ENCODE measurements around the gene FASTKD1. TPM values are rescaled to one million over a fixed set of nuclear protein-coding genes. Genes with fewer than 3 reads are reported as not detected.

FASTKD1 gene
- polyA plus RNA-seq, 2 of the 4 experiments (the other 2 are of a cell fraction) = 28.1 to 52.9 TPM

- no peak for DNase-seq (ENCODE audit: low read depth in 1 of 2, low spot score in 1 of 2)
- ChIA-PET CTCF (interaction anchor here (0.8 kb wide), 1 partner anchor 111 kb away, joined by 3 read pairs; the partner anchor contains the start of gene BBS5), POLR2A (no interaction called here)
- ATAC-seq = no peak
- no peak for FAIRE-seq
- Histone ChIP-seq H3K4me1 (peaks cover 11% of the 10 kb centered on the region), H3K4me2 (no peak overlapping the region), H3K9me3 (no peaks in the 10 kb centered on the region), H3K4me3 (no peak overlapping the region), H3K27ac (no peak overlapping the region)
- no peak for TF ChIP-seq RCOR1 (IDR thresholded peaks at IDR 0.05; ENCODE audit: low read depth, low read length)
- 88% methylated on average over 8 of the region's 8 CpGs for WGBS (ENCODE audit: missing lambda C conversion rate)
Measured at GRCh38 chr2:169590804-169591203, 17.1 kb upstream of the FASTKD1 start.

- FAIRE-seq (no peak), ATAC-seq (no peak), DNase-seq (ENCODE audit: low read depth in 1 of 2, low spot score in 1 of 2) (no peak)
- POLR2A ChIA-PET = no interaction called here
- H3K4me3 ChIP-seq = peak overlapping the region; percentile 97
- CTCF ChIA-PET = interaction anchor here (1.3 kb wide), 1 partner anchor 13 kb away, joined by 3 read pairs; no protein-coding TSS in a partner anchor
- no peak for TF ChIP-seq HOXB13 (CRISPR knock-in tag; IDR thresholded peaks at IDR 0.05; ENCODE audit: low read depth)
- no peak for TF ChIP-seq NR3C1 (IDR thresholded peaks at IDR 0.05)
- TF ChIP-seq JUNB (IDR thresholded peaks at IDR 0.05) = no peak
- TF ChIP-seq USF2 (IDR thresholded peaks at IDR 0.05) = no peak
- no peak for TF ChIP-seq JUN (IDR thresholded peaks at IDR 0.05)
- TF ChIP-seq KDM1A (IDR thresholded peaks at IDR 0.05; ENCODE audit: low read depth) = no peak
- no peak for TF ChIP-seq CTCF (IDR thresholded peaks at IDR 0.05)
- no peak for TF ChIP-seq POLR2A (IDR thresholded peaks at IDR 0.05; ENCODE audit: low read length)
- TF ChIP-seq ESRRA (IDR thresholded peaks at IDR 0.05; ENCODE audit: borderline replicate concordance, low read length) = no peak
- TF ChIP-seq E2F6 (IDR thresholded peaks at IDR 0.05; ENCODE audit: borderline replicate concordance, low read depth) = no peak
- TF ChIP-seq, protein P1, sequence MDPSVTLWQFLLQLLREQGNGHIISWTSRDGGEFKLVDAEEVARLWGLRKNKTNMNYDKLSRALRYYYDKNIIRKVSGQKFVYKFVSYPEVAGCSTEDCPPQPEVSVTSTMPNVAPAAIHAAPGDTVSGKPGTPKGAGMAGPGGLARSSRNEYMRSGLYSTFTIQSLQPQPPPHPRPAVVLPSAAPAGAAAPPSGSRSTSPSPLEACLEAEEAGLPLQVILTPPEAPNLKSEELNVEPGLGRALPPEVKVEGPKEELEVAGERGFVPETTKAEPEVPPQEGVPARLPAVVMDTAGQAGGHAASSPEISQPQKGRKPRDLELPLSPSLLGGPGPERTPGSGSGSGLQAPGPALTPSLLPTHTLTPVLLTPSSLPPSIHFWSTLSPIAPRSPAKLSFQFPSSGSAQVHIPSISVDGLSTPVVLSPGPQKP (IDR thresholded peaks at IDR 0.05; ENCODE audit: low read depth, low read length) = no peak
- no peak for TF ChIP-seq EHMT2 (IDR thresholded peaks at IDR 0.05; ENCODE audit: low read depth)
- no peak for TF ChIP-seq POLR2AphosphoS2 (conservative IDR thresholded peaks at IDR 0.05; ENCODE audit: low read length)
- no peak for TF ChIP-seq ZNF302 (CRISPR knock-in tag; IDR thresholded peaks at IDR 0.05)
- H3K9me3 ChIP-seq = peaks cover 10% of the 10 kb centered on the region
- H3K4me1 ChIP-seq = peaks cover 12% of the 10 kb centered on the region
- peak overlapping the region in 1 of 2 experiments; percentile 98; a peak in 4 of 6 replicates for H3K27ac ChIP-seq
- 13% methylated on average over 7 of the region's 7 CpGs for WGBS (ENCODE audit: missing lambda C conversion rate)
- peak overlapping the region; percentile 90 for H3K4me2 ChIP-seq
Measured at GRCh38 chr2:169585673-169586072, 12.0 kb upstream of the FASTKD1 start.

DNA sequence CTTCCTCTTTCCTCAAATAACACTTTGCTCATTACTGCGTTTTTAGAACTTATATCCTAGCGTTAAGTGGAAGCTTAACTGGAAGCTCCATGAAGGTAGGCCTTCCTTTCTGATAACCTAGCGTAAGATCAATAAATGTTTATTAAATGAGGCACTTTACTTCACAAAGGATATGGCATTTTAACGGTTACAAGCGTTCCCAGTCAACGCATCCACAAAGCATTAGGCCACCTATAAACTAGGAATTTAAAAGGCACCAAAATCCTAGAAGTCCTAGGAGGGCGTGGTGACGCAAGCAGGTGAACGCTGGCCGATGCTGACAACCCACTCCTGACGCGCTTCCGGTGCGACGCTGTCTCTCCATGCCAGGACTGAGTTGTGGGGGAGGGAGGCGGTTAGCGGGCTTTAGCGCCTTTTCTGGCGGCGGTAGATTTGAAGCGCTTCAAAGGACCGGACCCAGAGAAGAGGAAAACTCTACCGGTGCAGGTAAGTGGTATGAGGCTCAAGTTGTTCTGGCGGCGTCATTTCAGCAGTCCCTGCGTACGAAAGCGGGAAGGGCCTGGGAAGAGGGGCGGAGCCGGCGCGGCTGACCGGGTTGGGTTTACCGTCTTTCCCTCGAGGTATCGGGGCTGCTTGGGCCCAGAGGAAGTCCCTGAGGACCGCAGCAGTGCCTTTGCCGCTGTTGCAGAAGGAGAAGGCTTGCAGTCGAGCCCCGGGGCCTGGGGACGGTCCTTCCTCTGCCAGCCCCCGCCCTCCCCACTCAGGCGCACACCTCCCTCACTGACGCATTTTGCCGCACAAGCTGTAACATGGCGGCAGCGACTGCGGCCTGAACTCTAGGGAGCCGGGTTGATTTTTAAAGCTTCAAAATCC is 10.6 kb upstream of the FASTKD1 start, which contains the start of gene PPIG:
Gene PPIG, plus strand, starts transcription at position 347 of the 873 bp plus-strand sequence. CDS start 19,691 bp downstream, outside the sequence.
- ChIA-PET POLR2A (interaction anchor here (1.2 kb wide), 1 partner anchor 11 kb away, joined by 6 read pairs; the partner anchor contains the start of gene FASTKD1), CTCF (interaction anchor here (0.9 to 1.3 kb wide), 2 partner anchors 12 to 35 kb away, joined by 3 read pairs; no protein-coding TSS in a partner anchor)
- Histone ChIP-seq H3K4me3 (peak within 1 kb of the TSS; percentile 97), H3K4me1 (peaks cover 12% of the 10 kb centered on the region), H3K9me3 (peaks cover 10% of the 10 kb centered on the region), H3K27ac (peak within 1 kb of the TSS; percentile 93 to 98), H3K4me2 (peak within 1 kb of the TSS; percentile 90)
- peak; percentile 83 to 95 for DNase-seq (ENCODE audit: low read depth in 1 of 2, low spot score in 1 of 2)
- WGBS (ENCODE audit: missing lambda C conversion rate) = 5% methylated on average over 31 of the region's 49 CpGs
- ATAC-seq = peak; percentile 96 to 98
- FAIRE-seq = no peak
- TF ChIP-seq POLR2A (IDR thresholded peaks at IDR 0.05; ENCODE audit: low read length) = peak; percentile 28
- TF ChIP-seq, protein P1 (IDR thresholded peaks at IDR 0.05; ENCODE audit: low read depth, low read length) = peak; percentile 71; the same call in 1 of the 2 replicates
- TF ChIP-seq CEBPB (IDR thresholded peaks at IDR 0.05) = peak in 1 of 2 experiments; percentile 85; a peak in 2 of 4 replicates
- TF ChIP-seq, protein P2, sequence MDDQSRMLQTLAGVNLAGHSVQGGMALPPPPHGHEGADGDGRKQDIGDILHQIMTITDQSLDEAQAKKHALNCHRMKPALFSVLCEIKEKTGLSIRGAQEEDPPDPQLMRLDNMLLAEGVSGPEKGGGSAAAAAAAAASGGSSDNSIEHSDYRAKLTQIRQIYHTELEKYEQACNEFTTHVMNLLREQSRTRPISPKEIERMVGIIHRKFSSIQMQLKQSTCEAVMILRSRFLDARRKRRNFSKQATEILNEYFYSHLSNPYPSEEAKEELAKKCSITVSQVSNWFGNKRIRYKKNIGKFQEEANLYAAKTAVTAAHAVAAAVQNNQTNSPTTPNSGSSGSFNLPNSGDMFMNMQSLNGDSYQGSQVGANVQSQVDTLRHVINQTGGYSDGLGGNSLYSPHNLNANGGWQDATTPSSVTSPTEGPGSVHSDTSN (IDR thresholded peaks at IDR 0.05) = 0 out of 2 replicates have a peak, but pooled peaks have one; percentile 36
- TF ChIP-seq MAFK (IDR thresholded peaks at IDR 0.05; ENCODE audit: partially characterized antibody) = peak; percentile 43
- TF ChIP-seq USF2 (IDR thresholded peaks at IDR 0.05) = 0 out of 2 replicates have a peak, but pooled peaks have one; percentile 40
- TF ChIP-seq HOXB5 (CRISPR knock-in tag; IDR thresholded peaks at IDR 0.05) = no peak
- TF ChIP-seq CHD2 (IDR thresholded peaks at IDR 0.05; ENCODE audit: low read length, partially characterized antibody) = peak; percentile 55
- TF ChIP-seq FOXS1 (CRISPR knock-in tag; IDR thresholded peaks at IDR 0.05) = peak; percentile 32; the same call in 1 of the 2 replicates
- peak; percentile 87 for TF ChIP-seq PHF8 (IDR thresholded peaks at IDR 0.05; ENCODE audit: borderline replicate concordance, low read depth)
- TF ChIP-seq BHLHE40 (IDR thresholded peaks at IDR 0.05; ENCODE audit: low read depth, low read length) = no peak

Measured in A549 (cell line).